ENCODE measurements around the gene CDH12.
"Not testable (repeated sequence)": the region's sequence is repeated elsewhere in the genome, so short reads cannot be mapped to it uniquely, and the experiment has no call there.

CDH12 gene

GRCh38 chr5:22411554-22412349 lies 441.4 kb downstream of the CDH12 start:
- no peak for DNase-seq

- no peak for DNase-seq
Observed at GRCh38 chr5:22391956-22392355, 461.2 kb downstream of the CDH12 start.

GRCh38 chr5:22390888-22391287 lies 462.3 kb downstream of the CDH12 start:
- DNase-seq: no peak

DNA sequence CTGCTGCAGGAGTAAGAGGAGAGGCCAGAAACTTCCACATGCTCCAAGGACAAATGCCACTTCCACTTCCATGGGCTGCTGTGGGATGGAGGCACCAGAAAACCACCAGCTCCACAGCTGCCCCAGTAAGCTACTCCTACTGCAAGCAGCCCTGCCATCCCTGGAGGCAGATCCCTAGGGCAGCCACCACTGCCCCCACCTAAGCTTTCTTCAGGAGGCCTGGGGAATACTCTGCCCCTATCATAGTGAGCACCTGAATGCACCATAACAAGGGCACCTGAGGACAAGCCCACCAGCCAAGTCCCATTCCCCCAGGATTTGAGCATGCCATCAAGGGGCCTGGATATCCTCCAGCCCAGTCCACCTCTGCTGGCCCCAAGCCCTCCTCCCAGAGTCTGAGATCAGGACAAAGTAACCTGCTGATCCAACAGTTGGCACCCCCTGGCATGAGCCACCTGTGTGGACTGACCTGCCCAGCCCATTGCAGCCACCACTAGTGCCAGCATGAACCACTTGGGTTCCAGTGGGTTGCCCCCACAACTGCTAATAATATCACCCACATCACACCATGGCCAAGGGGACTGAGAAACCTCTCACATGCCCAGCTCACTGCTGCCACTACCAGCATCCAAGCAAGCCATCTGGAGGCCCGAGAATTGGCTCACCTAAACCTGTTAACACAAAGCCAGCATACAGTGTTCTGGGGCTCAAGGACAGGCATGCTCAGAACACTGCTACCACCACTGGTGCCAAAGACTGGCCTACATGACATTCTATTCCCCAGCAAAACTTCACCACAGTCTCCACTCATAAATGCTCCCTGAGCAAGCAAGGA lies 480.1 kb downstream of the CDH12 start:
- no peak for DNase-seq

GRCh38 chr5:22372376-22372775 lies 480.8 kb downstream of the CDH12 start:
- no peak for DNase-seq

DNA sequence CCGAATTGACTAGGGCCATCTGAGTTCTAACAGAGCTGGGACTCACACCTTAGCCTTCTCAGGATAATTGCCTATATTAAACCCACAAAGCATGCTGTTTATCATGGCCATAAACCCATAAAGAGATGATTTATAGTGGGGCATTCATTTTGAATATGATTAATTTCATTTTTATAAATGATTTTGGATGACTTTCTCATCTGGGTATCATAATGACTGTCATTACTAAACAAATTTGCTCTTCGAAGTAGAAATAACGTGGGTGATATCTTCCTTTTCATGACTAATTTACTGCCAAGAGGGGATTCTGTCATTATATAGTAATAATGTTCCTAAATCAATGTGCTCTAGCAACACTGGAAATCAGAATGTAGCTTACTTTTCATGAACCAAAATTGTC lies 498.2 kb downstream of the CDH12 start:
- no peak for DNase-seq

DNA sequence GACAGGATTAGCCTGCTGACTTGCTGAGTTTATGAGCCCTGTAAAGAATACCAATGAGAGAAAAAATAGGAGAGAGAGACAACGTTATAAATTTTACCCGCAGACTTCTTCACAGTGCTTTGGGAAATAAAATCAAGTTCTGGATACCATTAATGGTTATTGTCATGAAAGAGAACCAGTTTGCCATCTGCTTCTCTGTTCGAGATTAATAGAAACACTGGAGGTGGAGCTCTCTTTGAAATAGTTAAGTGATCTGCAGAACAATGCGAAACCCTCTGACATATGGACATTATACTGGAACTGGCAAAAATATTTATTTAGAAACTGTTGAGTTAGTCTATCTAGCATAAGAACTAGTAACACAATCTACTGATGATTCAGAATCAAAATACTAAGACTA lies 500.7 kb downstream of the CDH12 start:
- no peak for DNase-seq

DNA sequence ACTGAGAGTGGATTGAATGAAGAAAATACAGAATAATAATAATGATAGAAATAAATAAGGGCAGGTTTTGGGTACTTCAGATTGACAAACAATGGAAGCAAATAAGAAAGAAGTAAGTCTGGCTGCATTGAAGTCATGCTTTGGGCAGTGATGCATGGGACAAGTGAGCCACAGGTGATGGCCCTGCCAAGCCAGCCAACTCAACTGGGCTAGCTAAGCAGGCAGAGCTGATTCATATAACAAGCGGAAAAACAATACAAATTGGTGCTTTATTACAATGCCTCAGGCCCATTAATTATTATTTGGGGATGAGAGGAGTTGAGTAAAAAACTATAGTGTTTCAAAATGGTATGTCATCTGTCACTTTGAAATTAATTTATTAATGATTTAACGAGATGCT lies 502.0 kb downstream of the CDH12 start:
- DNase-seq: no peak

GRCh38 chr5:22348027-22348426 lies 505.1 kb downstream of the CDH12 start:
- DNase-seq: no peak

DNA sequence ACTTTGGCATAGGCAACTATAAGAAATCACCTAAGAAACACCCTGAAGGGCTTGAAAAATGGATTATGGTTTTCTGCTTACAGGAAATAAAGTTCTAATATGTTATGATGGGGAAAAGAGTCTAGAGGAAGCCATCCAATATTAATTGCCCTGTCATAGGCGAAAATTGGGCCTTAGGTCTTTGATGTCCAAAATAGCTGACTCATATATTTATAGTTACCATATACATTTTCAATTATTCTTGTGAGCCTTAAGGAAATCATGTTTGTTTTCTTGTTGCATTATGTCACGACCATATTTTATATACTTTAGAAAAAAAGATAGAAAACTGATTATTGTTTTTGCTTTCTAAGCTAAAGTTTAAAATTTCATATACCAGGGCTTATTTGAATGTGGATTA lies 509.1 kb downstream of the CDH12 start:
- no peak for DNase-seq

DNA sequence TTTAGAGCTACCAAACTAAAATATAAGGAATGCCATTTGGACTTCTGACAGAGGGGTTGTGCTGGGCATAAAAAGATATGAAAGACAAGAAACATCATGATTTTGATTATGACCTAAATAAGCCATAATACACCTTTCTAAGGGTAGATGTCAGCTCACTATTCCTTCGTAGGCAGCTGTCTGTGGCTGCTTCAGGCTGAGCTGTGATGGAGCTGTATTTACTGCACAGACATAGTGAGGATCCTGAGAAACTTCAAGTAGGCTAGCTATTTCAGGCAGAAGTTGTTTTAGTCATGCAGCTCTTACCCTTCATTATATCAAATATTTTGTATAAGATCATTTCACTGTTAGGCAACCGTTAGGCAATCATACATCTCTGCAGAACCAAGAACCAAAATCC lies 511.7 kb downstream of the CDH12 start:
- no peak for DNase-seq

GRCh38 chr5:22332949-22333348 lies 520.2 kb downstream of the CDH12 start:
- DNase-seq: not testable (repeated sequence)

GRCh38 chr5:22329683-22330082 lies 523.5 kb downstream of the CDH12 start:
- DNase-seq: no peak

- DNase-seq: no peak
Observed at GRCh38 chr5:22319798-22320197, 533.3 kb downstream of the CDH12 start.

- DNase-seq: no peak
Observed at GRCh38 chr5:22316294-22316693, 536.9 kb downstream of the CDH12 start.

DNA sequence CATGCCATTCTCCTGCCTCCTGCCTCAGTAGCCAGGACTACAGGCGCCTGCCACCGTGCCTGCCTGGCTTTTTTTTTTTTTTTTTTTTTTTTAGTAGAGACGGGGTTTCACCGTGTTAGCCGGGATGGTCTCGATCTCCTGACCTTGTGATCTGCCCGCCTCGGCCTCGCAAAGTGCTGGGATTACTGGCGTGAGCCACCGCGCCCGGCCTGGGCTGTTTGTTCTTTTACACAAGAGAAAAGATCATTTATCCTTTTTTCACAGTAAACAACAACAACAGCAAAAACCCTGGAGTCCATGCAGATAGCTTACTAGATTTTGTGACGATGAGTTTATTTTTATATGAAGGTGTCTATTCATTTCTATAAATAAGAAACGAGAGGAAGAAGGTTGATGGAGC lies 538.1 kb downstream of the CDH12 start:
- not testable (repeated sequence) for DNase-seq

- DNase-seq: no peak
Observed at GRCh38 chr5:22314548-22314947, 538.6 kb downstream of the CDH12 start.

DNA sequence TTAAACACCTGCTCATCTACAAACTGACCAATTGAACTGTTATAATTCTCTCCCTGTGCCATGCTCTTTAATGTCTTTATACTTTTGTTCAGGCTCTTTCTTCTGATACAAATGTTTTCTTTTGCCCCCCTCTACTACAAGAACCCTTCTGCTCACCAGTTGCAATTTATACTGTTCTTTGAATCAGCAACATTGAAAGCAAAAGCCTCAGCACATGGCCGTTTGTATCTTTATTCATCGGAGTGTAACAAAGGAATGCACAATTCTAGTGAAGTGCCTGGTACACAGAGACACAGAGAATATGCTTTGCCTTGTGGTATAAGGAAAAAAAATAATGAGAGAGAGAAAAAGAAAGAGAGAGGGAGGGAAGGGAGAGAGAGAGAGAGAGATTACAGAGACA lies 547.1 kb downstream of the CDH12 start:
- DNase-seq: no peak

GRCh38 chr5:22295832-22296231 lies 557.3 kb downstream of the CDH12 start:
- no peak for DNase-seq

DNA sequence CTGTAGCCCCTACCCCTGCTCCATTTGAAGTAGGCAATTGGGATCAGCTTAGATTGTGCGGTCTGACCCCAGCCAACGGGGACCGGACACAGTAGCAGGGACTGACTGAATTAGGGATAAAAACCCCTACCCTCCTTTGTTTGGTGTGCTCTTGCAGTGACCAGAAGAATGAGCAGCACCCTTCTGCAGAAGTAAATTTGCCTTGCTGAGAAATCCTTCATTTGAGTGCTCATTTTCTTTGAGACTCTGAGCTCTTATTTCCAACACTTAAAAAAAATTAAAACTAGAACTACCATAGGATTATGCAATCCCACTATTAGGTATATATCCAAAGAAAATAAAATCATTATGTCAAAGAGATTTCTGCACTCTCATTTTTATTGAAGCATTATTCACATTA lies 560.0 kb downstream of the CDH12 start:
- no peak for DNase-seq

DNA sequence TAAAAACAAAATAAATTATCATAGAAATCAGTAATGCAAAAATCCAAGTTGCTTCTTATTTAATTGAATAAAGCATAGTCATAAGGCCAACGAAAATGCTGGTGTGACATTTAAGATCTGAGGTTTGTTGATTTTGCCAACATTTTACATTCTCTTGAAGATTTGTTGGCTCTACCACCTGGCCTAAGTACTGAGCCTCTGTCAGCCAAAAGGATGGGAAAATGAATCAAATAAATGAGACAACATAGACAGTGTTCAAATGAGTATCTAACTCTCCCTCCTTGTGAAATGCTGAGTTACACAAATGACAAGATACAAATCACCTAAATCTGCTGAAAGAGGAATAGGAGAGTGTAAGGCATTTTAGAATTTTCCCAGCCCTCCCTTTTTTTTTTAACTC lies 575.0 kb downstream of the CDH12 start:
- DNase-seq: no peak

GRCh38 chr5:22277006-22277405 lies 576.1 kb downstream of the CDH12 start:
- no peak for DNase-seq

DNA sequence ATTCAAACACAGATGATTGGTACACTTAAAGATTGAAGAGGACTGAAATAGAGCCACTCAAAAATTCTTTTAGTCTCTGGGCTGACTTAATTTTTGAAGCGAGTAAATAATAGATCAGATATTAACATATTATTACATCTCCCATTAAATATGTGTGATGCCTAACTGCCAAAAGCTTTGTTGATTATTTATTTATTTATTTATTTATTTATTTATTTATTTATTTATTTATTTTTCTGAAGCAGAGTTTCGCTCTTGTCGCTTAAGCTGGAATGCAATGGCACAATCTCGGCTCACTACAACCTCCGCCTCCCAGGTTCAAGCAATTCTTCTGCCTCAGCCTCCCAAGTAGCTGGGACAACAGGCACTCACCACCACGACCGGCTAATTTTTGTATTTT lies 587.3 kb downstream of the CDH12 start:
- DNase-seq: not testable (repeated sequence)

DNA sequence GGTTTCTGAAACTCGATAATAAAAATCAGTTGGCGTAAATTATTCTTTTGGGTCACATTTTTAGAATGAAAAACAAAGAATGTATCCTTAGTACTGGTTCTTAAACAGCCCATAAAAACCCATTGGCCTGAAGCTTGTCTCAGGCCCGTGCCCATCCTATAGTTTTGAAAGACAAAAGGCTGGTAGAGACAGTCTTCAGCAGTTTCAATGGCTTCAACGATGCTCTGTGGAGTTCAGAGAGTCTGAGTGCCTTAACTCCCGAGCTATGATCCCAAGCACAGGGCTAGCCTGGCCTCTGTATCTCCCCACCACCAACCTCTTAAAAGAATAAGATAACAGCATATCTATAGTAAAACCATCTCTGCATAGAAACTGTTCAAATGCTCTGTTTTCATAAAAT lies 595.0 kb downstream of the CDH12 start:
- no peak for DNase-seq

All from activated naive CD4-positive, alpha-beta T cell (primary cell).